NK-92 (cell line): ENCODE measurements around the gene BTN3A1.

ENCODE experiments used
- DNase-seq: peaks from one replicate; lab custom pipeline; 2025; ENCODE audit not compliant: unreplicated experiment; lab: John Stamatoyannopoulos, UW

The BTN3A1 gene

GRCh38 chr6:26379292-26379691, 22.8 kb upstream of the BTN3A1 start:
- DNase-seq, result no peak

- DNase-seq, result no peak
These were observed 22.3 kb upstream of the BTN3A1 start for GRCh38 chr6:26379740-26380139.

GRCh38 chr6:26380256-26380655, 21.8 kb upstream of the BTN3A1 start:
- DNase-seq, result no peak

GRCh38 chr6:26382121-26382520, 20.0 kb upstream of the BTN3A1 start:
- DNase-seq, result no peak

- no peak for DNase-seq
These were observed 18.3 kb upstream of the BTN3A1 start for GRCh38 chr6:26383624-26384417.

GRCh38 chr6:26385734-26386125, 16.3 kb upstream of the BTN3A1 start:
- DNase-seq, result no peak

- DNase-seq, result no peak
These were observed 14.5 kb upstream of the BTN3A1 start for GRCh38 chr6:26387565-26387964.

- no peak for DNase-seq
These were observed 14.1 kb upstream of the BTN3A1 start for GRCh38 chr6:26388014-26388413.

- DNase-seq, result no peak
These were observed 13.6 kb upstream of the BTN3A1 start for GRCh38 chr6:26388441-26388840.

GRCh38 chr6:26389349-26389894, 12.7 kb upstream of the BTN3A1 start:
- no peak for DNase-seq

- no peak for DNase-seq
These were observed 11.5 kb upstream of the BTN3A1 start for GRCh38 chr6:26390531-26390930.

GRCh38 chr6:26392932-26393636, 9.0 kb upstream of the BTN3A1 start:
- DNase-seq, result no peak

GRCh38 chr6:26394289-26394688, 7.8 kb upstream of the BTN3A1 start:
- DNase-seq, result no peak

- no peak for DNase-seq
These were observed 3.5 kb upstream of the BTN3A1 start for GRCh38 chr6:26398555-26398954.

GRCh38 chr6:26400626-26401025, 1.4 kb upstream of the BTN3A1 start:
- no peak for DNase-seq

GRCh38 chr6:26401389-26401986, 587 bp upstream of the BTN3A1 start:
- DNase-seq, result no peak

- no peak for DNase-seq
These were observed 1.8 kb downstream of the BTN3A1 start for GRCh38 chr6:26403893-26404292.

GRCh38 chr6:26404546-26404945, 2.5 kb downstream of the BTN3A1 start:
- DNase-seq, result no peak

GRCh38 chr6:26408828-26409730, 7.0 kb downstream of the BTN3A1 start:
- no peak for DNase-seq

- DNase-seq, result no peak
These were observed 9.7 kb downstream of the BTN3A1 start for GRCh38 chr6:26411751-26412150.

GRCh38 chr6:26412228-26412627, 10.2 kb downstream of the BTN3A1 start:
- no peak for DNase-seq
